Measurements from ENCODE around the gene RALB.

Gene RALB

GRCh38 chr2:120314690-120315366 is 62.2 kb downstream of the RALB start:
- no peak for DNase-seq (ENCODE audit: low read depth)
- TF ChIP-seq CTCF (IDR thresholded peaks at IDR 0.05; ENCODE audit: low read depth, low read length, missing control alignments) = no peak
- no peak overlapping the region for H3K4me3 ChIP-seq (ENCODE audit: low read depth, low read length)

GRCh38 chr2:120315367-120316033 is 62.8 kb downstream of the RALB start:
- H3K4me3 ChIP-seq (ENCODE audit: low read depth, low read length) = no peak overlapping the region
- TF ChIP-seq CTCF (IDR thresholded peaks at IDR 0.05; ENCODE audit: low read depth, low read length, missing control alignments) = no peak
- no peak for DNase-seq (ENCODE audit: low read depth)

GRCh38 chr2:120316071-120316470 is 63.4 kb downstream of the RALB start:
- TF ChIP-seq CTCF (IDR thresholded peaks at IDR 0.05; ENCODE audit: low read depth, low read length, missing control alignments) = no peak
- DNase-seq (ENCODE audit: low read depth) = no peak
- no peak overlapping the region for H3K4me3 ChIP-seq (ENCODE audit: low read depth, low read length)

GRCh38 chr2:120316528-120317179 is 64.0 kb downstream of the RALB start:
- no peak overlapping the region for H3K4me3 ChIP-seq (ENCODE audit: low read depth, low read length)
- no peak for TF ChIP-seq CTCF (IDR thresholded peaks at IDR 0.05; ENCODE audit: low read depth, low read length, missing control alignments)
- no peak for DNase-seq (ENCODE audit: low read depth)

- H3K4me3 ChIP-seq (ENCODE audit: low read depth, low read length) = no peak overlapping the region
- no peak for TF ChIP-seq CTCF (IDR thresholded peaks at IDR 0.05; ENCODE audit: low read depth, low read length, missing control alignments)
- DNase-seq (ENCODE audit: low read depth) = no peak
These were observed 64.5 kb downstream of the RALB start for GRCh38 chr2:120317180-120317533.

GRCh38 chr2:120317916-120318315 is 65.3 kb downstream of the RALB start:
- no peak for TF ChIP-seq CTCF (IDR thresholded peaks at IDR 0.05; ENCODE audit: low read depth, low read length, missing control alignments)
- no peak for DNase-seq (ENCODE audit: low read depth)
- no peak overlapping the region for H3K4me3 ChIP-seq (ENCODE audit: low read depth, low read length)

Measured in GM12864 (cell line).